HepG2 (cell line): Measurements from ENCODE around the gene SLC25A27. TPM values are rescaled to one million over a fixed set of nuclear protein-coding genes. Genes with fewer than 3 reads are reported as not detected.

Experiments used
- BCL3 ChIP-seq: sonication (generic); formaldehyde crosslinking; IDR thresholded peaks from 2 replicates; pipeline ENCODE4 v1.5.1; 2020; ENCODE audit warnings: mild to moderate bottlenecking, missing genetic modification reagents, moderate library complexity
- MEIS2 ChIP-seq: sonication (generic); formaldehyde crosslinking; IDR thresholded peaks from 2 replicates; pipeline ENCODE4 v1.9.0; 2021; ENCODE audit warnings: mild to moderate bottlenecking, missing genetic modification reagents
- NFYB ChIP-seq: sonication (generic); formaldehyde crosslinking; IDR thresholded peaks from 2 replicates; pipeline ENCODE4 v1.4.0; 2020; ENCODE audit warnings: missing genetic modification reagents
- SMAD1 ChIP-seq: sonication (generic); formaldehyde crosslinking; IDR thresholded peaks from 2 replicates; pipeline ENCODE4 v1.4.0; 2020; ENCODE audit warnings: missing genetic modification reagents, low read depth, mild to moderate bottlenecking, borderline replicate concordance
- ZNF253 ChIP-seq: sonication (generic); formaldehyde crosslinking; IDR thresholded peaks from 2 replicates; pipeline ENCODE4 v1.8.0; 2022; ENCODE audit warnings: mild to moderate bottlenecking, missing genetic modification reagents, borderline replicate concordance
- ZNF280B ChIP-seq: sonication (generic); formaldehyde crosslinking; IDR thresholded peaks from 2 replicates; pipeline ENCODE4 v1.5.0; 2020; ENCODE audit warnings: missing genetic modification reagents, mild to moderate bottlenecking, borderline replicate concordance
- ZNF547 ChIP-seq: sonication (generic); formaldehyde crosslinking; IDR thresholded peaks from 2 replicates; pipeline ENCODE4 v1.5.1; 2020; ENCODE audit warnings: mild to moderate bottlenecking, missing genetic modification reagents
- ZNF773 ChIP-seq: sonication (generic); formaldehyde crosslinking; IDR thresholded peaks from 2 replicates; pipeline ENCODE4 v1.4.0; 2020; ENCODE audit warnings: missing genetic modification reagents, borderline replicate concordance
- polyA plus RNA-seq, 8 experiments: library from polyadenylated mRNA; depleted of rRNA in 3 of 8; stranded (reverse) in 7 of 8; unstranded in 1 of 8; fragments of >200 nt; fragmentation: Illumina TruSeq in 4 of 8; extraction: Trizol in 4 of 8; gene quantifications; 2 replicates each; pipeline versions ENCODE4 v1.2.1 to v1.2.3, GENCODE V29; 2011 to 2016; ENCODE audit warnings: low read depth in 4 of 8, missing spikeins in 1 of 8, mixed read lengths in 1 of 8; ENCODE audit not compliant: insufficient read depth in 1 of 8
- total RNA-seq, 5 experiments: library from RNA; depleted of rRNA; stranded (reverse); fragments of >200 nt; fragmentation: Illumina TruSeq; extraction: Trizol; gene quantifications; 2 replicates each; pipeline ENCODE4 v1.2.3, GENCODE V29; 2016; ENCODE audit warnings: low read depth in 1 of 5
- TF ChIP-seq, protein P1 (sequence below): sonication (generic); formaldehyde crosslinking; IDR thresholded peaks from 2 replicates; pipeline ENCODE4 v1.4.0; 2020; ENCODE audit warnings: missing genetic modification reagents, borderline replicate concordance
- TF ChIP-seq, protein P2 (sequence below): sonication (generic); formaldehyde crosslinking; conservative IDR thresholded peaks from 2 replicates; pipeline ENCODE4 v1.8.0; 2022; ENCODE audit warnings: missing genetic modification reagents
- TF ChIP-seq, protein P3 (sequence below): sonication (generic); formaldehyde crosslinking; IDR thresholded peaks from 2 replicates; pipeline ENCODE4 v1.4.0; 2020; ENCODE audit warnings: missing genetic modification reagents
- TF ChIP-seq, protein P4 (sequence below): sonication (generic); formaldehyde crosslinking; IDR thresholded peaks from 2 replicates; pipeline ENCODE4; 2020; ENCODE audit warnings: missing genetic modification reagents, mild to moderate bottlenecking, borderline replicate concordance

SLC25A27 gene
- total and polyA plus RNA-seq, 2 of the 13 experiments (the other 11 are each of a cell fraction or from before 2014, with no cell fraction given): 0.46 to 1.3 TPM

DNA sequence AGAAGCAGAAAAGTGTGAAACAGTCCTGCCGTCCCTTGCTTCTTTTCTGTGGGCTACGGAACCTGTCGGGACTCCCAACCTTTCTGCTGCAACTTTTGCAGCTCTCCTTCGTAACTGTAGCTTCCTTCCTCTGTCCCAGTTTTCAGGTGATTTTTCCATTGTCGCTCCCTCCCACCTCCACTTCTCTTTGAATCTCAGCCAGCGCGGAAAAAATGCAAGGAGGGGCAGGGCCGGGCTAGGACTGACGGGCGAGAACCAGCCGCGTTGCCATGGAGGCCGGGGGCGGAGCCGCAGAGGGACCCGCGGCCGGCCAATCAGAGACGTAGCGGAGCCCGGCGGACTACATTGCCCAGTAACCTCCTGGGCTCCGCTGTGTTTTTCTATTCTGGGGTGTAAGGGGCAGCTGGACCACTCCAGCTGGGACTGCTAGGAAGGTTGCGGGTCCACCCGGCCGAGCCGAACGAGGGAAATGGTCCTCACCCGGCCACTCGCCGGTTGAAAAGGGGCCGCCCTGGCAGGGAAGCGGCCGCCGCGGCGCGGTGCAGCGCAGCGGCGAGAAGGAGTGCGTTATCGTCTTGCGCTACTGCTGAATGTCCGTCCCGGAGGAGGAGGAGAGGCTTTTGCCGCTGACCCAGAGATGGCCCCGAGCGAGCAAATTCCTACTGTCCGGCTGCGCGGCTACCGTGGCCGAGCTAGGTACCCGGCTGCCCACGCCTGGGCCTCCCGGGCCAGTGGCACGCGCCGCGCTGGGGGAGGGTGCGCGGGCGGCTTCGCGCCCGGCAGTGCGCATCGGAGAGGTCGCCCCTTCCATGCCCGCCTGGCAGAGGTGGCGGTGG lies at the start of gene SLC25A27, which contains the start of gene CYP39A1 (continued):
- TF ChIP-seq ZNF253 (CRISPR knock-in tag) (no peak), ZNF280B (CRISPR knock-in tag) (peak; percentile 69; the same call in 1 of the 2 replicates), MEIS2 (CRISPR knock-in tag) (peak; percentile 41; the same call in 1 of the 2 replicates), SMAD1 (CRISPR knock-in tag) (0 out of 2 replicates have a peak, but pooled peaks have one; percentile 43), NFYB (CRISPR knock-in tag) (peak; percentile 89), ZNF547 (CRISPR knock-in tag) (peak; percentile 41; the same call in 1 of the 2 replicates), ZNF773 (CRISPR knock-in tag) (0 out of 2 replicates have a peak, but pooled peaks have one; percentile 51), BCL3 (0 out of 2 replicates have a peak, but pooled peaks have one; percentile 77)
- TF ChIP-seq, protein P1, sequence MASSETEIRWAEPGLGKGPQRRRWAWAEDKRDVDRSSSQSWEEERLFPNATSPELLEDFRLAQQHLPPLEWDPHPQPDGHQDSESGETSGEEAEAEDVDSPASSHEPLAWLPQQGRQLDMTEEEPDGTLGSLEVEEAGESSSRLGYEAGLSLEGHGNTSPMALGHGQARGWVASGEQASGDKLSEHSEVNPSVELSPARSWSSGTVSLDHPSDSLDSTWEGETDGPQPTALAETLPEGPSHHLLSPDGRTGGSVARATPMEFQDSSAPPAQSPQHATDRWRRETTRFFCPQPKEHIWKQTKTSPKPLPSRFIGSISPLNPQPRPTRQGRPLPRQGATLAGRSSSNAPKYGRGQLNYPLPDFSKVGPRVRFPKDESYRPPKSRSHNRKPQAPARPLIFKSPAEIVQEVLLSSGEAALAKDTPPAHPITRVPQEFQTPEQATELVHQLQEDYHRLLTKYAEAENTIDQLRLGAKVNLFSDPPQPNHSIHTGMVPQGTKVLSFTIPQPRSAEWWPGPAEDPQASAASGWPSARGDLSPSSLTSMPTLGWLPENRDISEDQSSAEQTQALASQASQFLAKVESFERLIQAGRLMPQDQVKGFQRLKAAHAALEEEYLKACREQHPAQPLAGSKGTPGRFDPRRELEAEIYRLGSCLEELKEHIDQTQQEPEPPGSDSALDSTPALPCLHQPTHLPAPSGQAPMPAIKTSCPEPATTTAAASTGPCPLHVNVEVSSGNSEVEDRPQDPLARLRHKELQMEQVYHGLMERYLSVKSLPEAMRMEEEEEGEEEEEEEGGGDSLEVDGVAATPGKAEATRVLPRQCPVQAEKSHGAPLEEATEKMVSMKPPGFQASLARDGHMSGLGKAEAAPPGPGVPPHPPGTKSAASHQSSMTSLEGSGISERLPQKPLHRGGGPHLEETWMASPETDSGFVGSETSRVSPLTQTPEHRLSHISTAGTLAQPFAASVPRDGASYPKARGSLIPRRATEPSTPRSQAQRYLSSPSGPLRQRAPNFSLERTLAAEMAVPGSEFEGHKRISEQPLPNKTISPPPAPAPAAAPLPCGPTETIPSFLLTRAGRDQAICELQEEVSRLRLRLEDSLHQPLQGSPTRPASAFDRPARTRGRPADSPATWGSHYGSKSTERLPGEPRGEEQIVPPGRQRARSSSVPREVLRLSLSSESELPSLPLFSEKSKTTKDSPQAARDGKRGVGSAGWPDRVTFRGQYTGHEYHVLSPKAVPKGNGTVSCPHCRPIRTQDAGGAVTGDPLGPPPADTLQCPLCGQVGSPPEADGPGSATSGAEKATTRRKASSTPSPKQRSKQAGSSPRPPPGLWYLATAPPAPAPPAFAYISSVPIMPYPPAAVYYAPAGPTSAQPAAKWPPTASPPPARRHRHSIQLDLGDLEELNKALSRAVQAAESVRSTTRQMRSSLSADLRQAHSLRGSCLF (CRISPR knock-in tag): no peak
- TF ChIP-seq, protein P2, sequence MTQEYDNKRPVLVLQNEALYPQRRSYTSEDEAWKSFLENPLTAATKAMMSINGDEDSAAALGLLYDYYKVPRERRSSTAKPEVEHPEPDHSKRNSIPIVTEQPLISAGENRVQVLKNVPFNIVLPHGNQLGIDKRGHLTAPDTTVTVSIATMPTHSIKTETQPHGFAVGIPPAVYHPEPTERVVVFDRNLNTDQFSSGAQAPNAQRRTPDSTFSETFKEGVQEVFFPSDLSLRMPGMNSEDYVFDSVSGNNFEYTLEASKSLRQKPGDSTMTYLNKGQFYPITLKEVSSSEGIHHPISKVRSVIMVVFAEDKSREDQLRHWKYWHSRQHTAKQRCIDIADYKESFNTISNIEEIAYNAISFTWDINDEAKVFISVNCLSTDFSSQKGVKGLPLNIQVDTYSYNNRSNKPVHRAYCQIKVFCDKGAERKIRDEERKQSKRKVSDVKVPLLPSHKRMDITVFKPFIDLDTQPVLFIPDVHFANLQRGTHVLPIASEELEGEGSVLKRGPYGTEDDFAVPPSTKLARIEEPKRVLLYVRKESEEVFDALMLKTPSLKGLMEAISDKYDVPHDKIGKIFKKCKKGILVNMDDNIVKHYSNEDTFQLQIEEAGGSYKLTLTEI: no peak
- TF ChIP-seq, protein P3, sequence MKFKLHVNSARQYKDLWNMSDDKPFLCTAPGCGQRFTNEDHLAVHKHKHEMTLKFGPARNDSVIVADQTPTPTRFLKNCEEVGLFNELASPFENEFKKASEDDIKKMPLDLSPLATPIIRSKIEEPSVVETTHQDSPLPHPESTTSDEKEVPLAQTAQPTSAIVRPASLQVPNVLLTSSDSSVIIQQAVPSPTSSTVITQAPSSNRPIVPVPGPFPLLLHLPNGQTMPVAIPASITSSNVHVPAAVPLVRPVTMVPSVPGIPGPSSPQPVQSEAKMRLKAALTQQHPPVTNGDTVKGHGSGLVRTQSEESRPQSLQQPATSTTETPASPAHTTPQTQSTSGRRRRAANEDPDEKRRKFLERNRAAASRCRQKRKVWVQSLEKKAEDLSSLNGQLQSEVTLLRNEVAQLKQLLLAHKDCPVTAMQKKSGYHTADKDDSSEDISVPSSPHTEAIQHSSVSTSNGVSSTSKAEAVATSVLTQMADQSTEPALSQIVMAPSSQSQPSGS (CRISPR knock-in tag): 0 out of 2 replicates have a peak, but pooled peaks have one; percentile 17
- TF ChIP-seq, protein P4, sequence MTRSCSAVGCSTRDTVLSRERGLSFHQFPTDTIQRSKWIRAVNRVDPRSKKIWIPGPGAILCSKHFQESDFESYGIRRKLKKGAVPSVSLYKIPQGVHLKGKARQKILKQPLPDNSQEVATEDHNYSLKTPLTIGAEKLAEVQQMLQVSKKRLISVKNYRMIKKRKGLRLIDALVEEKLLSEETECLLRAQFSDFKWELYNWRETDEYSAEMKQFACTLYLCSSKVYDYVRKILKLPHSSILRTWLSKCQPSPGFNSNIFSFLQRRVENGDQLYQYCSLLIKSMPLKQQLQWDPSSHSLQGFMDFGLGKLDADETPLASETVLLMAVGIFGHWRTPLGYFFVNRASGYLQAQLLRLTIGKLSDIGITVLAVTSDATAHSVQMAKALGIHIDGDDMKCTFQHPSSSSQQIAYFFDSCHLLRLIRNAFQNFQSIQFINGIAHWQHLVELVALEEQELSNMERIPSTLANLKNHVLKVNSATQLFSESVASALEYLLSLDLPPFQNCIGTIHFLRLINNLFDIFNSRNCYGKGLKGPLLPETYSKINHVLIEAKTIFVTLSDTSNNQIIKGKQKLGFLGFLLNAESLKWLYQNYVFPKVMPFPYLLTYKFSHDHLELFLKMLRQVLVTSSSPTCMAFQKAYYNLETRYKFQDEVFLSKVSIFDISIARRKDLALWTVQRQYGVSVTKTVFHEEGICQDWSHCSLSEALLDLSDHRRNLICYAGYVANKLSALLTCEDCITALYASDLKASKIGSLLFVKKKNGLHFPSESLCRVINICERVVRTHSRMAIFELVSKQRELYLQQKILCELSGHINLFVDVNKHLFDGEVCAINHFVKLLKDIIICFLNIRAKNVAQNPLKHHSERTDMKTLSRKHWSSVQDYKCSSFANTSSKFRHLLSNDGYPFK: peak; percentile 46; the same call in 1 of the 2 replicates
